Activated CD4-positive, alpha-beta T cell treated with anti-CD3 and anti-CD28 coated beads for 4 hours (primary cell): ENCODE results near the gene TP53I11.

Experiments
- DNase-seq, 2 donors: peaks; one replicate each; pipeline ENCODE4 v3.0.0-alpha.2; 2020

TP53I11 gene

GRCh38 chr11:44950625-44951476, at the start of gene TP53I11:
TP53I11 (minus strand) TSS chr11:44950883; CDS start chr11:44938335, 12,548 bp downstream.
- peak; percentile 72 to 78 for DNase-seq

- DNase-seq, result no peak
Measured at GRCh38 chr11:44999068-44999467, 48.4 kb upstream of the TP53I11 start.

GRCh38 chr11:44998051-44998450, 47.4 kb upstream of the TP53I11 start:
- no peak for DNase-seq

- no peak for DNase-seq
Measured at GRCh38 chr11:44997566-44997965, 46.9 kb upstream of the TP53I11 start.

- DNase-seq, result no peak
Measured at GRCh38 chr11:44994753-44995152, 44.1 kb upstream of the TP53I11 start.

- DNase-seq, result no peak
Measured at GRCh38 chr11:44993971-44994704, 43.5 kb upstream of the TP53I11 start.

- DNase-seq, result no peak
Measured at GRCh38 chr11:44992774-44993173, 42.1 kb upstream of the TP53I11 start.

GRCh38 chr11:44992181-44992582, 41.5 kb upstream of the TP53I11 start:
- no peak for DNase-seq

GRCh38 chr11:44990665-44991064, 40.0 kb upstream of the TP53I11 start:
- no peak for DNase-seq

- no peak for DNase-seq
Measured at GRCh38 chr11:44989831-44990566, 39.3 kb upstream of the TP53I11 start.

- no peak for DNase-seq
Measured at GRCh38 chr11:44988981-44989635, 38.4 kb upstream of the TP53I11 start.

GRCh38 chr11:44988111-44988510, 37.4 kb upstream of the TP53I11 start:
- no peak for DNase-seq

GRCh38 chr11:44987506-44987905, 36.8 kb upstream of the TP53I11 start:
- no peak for DNase-seq

GRCh38 chr11:44986315-44986714, 35.6 kb upstream of the TP53I11 start:
- DNase-seq, result no peak

- DNase-seq, result no peak
Measured at GRCh38 chr11:44985721-44986120, 35.0 kb upstream of the TP53I11 start.

- DNase-seq, result no peak
Measured at GRCh38 chr11:44983786-44984185, 33.1 kb upstream of the TP53I11 start.

- DNase-seq, result no peak
Measured at GRCh38 chr11:44982496-44983062, 31.9 kb upstream of the TP53I11 start.

- no peak for DNase-seq
Measured at GRCh38 chr11:44980533-44981427, 30.1 kb upstream of the TP53I11 start.

GRCh38 chr11:44979543-44980399, 29.1 kb upstream of the TP53I11 start:
- DNase-seq, result no peak

GRCh38 chr11:44978961-44979331, 28.3 kb upstream of the TP53I11 start:
- no peak for DNase-seq
